GM23248 (cell line): ENCODE measurements around the gene PRIMA1.

Experiments
- EZH2 ChIP-seq: fragments of 200-600 bp; sonication (generic); IDR thresholded peaks from 2 replicates; pipeline ENCODE4 v1.6.1; 2018; ENCODE audit warnings: antibody characterized with exemption, mild to moderate bottlenecking; ENCODE audit not compliant: insufficient read depth, poor library complexity, severe bottlenecking
- EZH2phosphoT487 ChIP-seq: fragments of 200-600 bp; sonication (generic); IDR thresholded peaks from 2 replicates; pipeline ENCODE4 v1.6.1; 2018; ENCODE audit warnings: antibody characterized with exemption, moderate library complexity, mild to moderate bottlenecking, low read depth; ENCODE audit not compliant: insufficient read depth

DNA sequence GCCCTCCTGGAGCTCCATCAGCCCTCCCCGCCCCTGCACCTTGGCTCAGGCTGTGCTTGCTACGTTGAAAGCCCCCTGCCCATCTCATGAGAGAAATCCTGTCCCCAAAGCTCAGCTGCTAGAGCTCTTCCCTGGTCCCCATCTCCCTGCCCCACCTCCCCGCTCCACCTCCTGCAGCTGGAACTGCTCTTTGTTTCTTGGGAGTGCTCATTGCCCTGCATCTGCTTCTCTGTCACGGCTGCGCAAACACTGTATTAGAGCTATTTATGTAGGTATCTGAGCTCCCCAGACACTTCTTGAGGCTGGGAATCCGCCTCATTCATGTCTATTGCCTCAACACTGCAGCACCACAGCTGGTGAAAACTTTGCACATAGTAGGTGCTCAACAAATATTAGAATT is 32.8 kb upstream of the PRIMA1 start:
- TF ChIP-seq EZH2, result no peak
- TF ChIP-seq EZH2phosphoT487, result no peak
